ENCODE data around the gene ATP5F1E.

DNA sequence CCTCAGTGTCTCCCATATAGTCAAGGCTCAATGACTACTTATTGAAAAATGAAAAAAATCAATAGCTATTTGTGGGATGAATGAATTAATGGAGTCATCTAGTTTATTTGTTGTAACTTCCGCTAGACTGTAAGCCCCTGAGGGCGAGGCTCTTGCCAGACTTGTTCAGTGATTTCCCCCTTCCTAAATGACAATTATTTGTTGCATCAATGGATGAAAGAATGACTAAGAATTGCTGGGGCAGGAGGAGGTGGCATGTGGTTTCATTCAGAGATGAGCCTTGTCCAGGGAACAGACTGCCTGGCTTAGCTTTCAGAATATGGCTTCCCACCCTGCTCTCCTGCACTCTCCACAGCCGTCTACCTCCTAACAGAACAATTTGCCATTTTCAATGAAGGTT, 11.6 kb upstream of the ATP5F1E start:
- TF ChIP-seq MAX (CRISPR knock-in tag; IDR thresholded peaks at IDR 0.05) (no peak), CTCF (IDR thresholded peaks at IDR 0.05) (no peak), JUN (CRISPR knock-in tag; IDR thresholded peaks at IDR 0.05) (no peak)
